ENCODE data around the gene CFAP77. TPM values are rescaled to one million over a fixed set of nuclear protein-coding genes. Genes with fewer than 3 reads are reported as not detected.

The CFAP77 gene
- total RNA-seq, 1 donor from 2014 or later, result 2.5 TPM

DNA sequence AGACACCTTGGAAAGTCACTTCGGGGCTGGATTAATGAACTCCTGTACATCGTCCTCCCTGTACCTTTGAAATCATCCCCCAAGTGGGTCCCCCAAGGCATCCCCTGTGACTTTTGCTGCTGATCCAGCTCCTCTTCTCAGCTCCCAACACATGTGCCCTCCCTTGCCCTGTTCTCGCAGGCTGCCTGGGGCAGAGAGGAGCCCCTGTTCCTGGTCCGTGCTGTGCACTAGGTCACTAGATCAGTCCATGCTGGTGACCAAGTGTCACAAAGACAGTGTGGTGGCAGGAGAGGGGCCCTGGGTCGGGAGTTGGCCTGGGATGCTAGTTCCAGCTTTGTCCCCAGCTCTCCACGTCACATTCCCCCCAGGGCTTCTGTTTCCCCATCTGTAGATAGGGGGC is 93.1 kb downstream of the CFAP77 start:
- Histone ChIP-seq H3K27me3 (ENCODE audit: low read depth) (peaks cover 48% of the 10 kb centered on the region), H3K4me1 (no peaks in the 10 kb centered on the region), H3K36me3 (no peaks in the 10 kb centered on the region), H3K4me3 (no peak overlapping the region), H3K27ac (replicated peaks) (no peak overlapping the region), H3K9me3 (replicated peaks) (no peaks in the 10 kb centered on the region)
- intact Hi-C loops (cut with micrococcal nuclease), result no loop called here
- no peak for DNase-seq
- TF ChIP-seq, protein P1, sequence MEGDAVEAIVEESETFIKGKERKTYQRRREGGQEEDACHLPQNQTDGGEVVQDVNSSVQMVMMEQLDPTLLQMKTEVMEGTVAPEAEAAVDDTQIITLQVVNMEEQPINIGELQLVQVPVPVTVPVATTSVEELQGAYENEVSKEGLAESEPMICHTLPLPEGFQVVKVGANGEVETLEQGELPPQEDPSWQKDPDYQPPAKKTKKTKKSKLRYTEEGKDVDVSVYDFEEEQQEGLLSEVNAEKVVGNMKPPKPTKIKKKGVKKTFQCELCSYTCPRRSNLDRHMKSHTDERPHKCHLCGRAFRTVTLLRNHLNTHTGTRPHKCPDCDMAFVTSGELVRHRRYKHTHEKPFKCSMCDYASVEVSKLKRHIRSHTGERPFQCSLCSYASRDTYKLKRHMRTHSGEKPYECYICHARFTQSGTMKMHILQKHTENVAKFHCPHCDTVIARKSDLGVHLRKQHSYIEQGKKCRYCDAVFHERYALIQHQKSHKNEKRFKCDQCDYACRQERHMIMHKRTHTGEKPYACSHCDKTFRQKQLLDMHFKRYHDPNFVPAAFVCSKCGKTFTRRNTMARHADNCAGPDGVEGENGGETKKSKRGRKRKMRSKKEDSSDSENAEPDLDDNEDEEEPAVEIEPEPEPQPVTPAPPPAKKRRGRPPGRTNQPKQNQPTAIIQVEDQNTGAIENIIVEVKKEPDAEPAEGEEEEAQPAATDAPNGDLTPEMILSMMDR (IDR thresholded peaks at IDR 0.05; ENCODE audit: borderline replicate concordance), result no peak

DNA sequence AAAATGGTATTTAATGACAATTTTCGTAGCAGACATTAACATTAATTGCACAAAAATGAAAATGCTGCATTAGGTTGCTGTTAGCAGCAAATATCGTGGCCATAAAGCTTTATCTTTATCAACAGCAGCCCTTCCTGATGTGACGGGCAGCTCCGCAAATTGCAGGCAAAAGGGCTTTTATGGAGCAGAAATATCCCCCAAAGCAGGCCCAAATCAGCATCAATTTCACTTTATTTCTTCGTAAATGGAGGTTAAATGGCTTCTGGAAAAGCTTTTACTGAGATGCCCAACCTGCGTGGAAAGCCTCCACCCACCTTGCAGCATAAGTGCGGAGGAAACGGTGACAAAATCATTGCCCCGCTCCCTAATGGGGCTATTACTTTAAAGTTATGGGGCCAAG is 94.5 kb downstream of the CFAP77 start:
- DNase-seq, result no peak
- Histone ChIP-seq H3K27me3 (ENCODE audit: low read depth) (peaks cover 37% of the 10 kb centered on the region), H3K4me1 (no peaks in the 10 kb centered on the region), H3K27ac (replicated peaks) (no peak overlapping the region), H3K36me3 (no peaks in the 10 kb centered on the region), H3K9me3 (replicated peaks) (no peaks in the 10 kb centered on the region), H3K4me3 (no peak overlapping the region)
- TF ChIP-seq, protein P1 (IDR thresholded peaks at IDR 0.05; ENCODE audit: borderline replicate concordance), result no peak
- intact Hi-C loops (cut with micrococcal nuclease), result no loop called here

DNA sequence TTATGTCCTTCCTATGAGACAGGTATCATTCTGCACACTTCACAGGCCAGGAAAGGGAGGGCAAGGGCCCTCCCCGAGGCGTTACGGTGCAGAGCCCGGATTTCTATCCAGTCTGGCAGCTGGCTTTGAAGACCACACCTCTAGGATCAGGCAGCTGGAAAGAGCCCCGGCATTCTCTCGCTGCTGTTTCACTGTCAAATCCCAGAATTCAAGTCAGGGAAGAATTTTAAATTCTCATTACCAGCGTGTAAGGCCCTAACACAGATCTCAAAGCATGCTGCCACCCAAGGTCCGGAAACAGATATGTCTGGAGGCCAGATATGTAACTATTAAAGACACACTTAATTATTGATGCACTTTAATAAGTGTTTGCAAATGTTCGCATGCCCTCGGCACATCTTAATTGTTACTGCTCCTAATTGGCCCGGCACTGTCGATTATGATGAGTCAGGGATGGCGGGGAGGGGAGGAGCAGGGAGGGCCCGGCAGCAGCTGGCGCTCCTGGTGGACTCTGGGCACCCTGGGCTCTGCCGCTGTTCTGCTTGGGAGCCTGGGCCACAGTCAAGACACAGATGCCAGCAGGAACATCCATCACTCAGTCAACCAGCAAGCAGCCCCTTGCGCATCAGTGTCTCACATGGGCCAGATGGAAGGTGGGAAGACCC is 96.1 kb downstream of the CFAP77 start:
- no peak for DNase-seq
- Histone ChIP-seq H3K4me1 (no peaks in the 10 kb centered on the region), H3K4me3 (no peak overlapping the region), H3K27me3 (ENCODE audit: low read depth) (peaks cover 41% of the 10 kb centered on the region), H3K36me3 (no peaks in the 10 kb centered on the region), H3K27ac (replicated peaks) (no peak overlapping the region), H3K9me3 (replicated peaks) (no peaks in the 10 kb centered on the region)
- TF ChIP-seq, protein P1 (IDR thresholded peaks at IDR 0.05; ENCODE audit: borderline replicate concordance), result no peak
- intact Hi-C loops (cut with micrococcal nuclease), result loop anchor here (5.0 kb wide), 1 partner anchor 291 kb away; no protein-coding TSS in a partner anchor

GRCh38 chr9:132506977-132507669 is 97.1 kb downstream of the CFAP77 start:
- H3K4me3 ChIP-seq, result no peak overlapping the region
- H3K9me3 ChIP-seq (replicated peaks), result no peaks in the 10 kb centered on the region
- TF ChIP-seq, protein P1 (IDR thresholded peaks at IDR 0.05; ENCODE audit: borderline replicate concordance), result no peak
- no peaks in the 10 kb centered on the region for H3K4me1 ChIP-seq
- intact Hi-C loops (cut with micrococcal nuclease), result loop anchor here (5.0 kb wide), 1 partner anchor 290 kb away; no protein-coding TSS in a partner anchor
- H3K27ac ChIP-seq (replicated peaks), result no peak overlapping the region
- peaks cover 51% of the 10 kb centered on the region for H3K27me3 ChIP-seq (ENCODE audit: low read depth)
- H3K36me3 ChIP-seq, result no peaks in the 10 kb centered on the region
- DNase-seq, result no peak

GRCh38 chr9:132507670-132508469 is 97.9 kb downstream of the CFAP77 start:
- Histone ChIP-seq H3K36me3 (no peaks in the 10 kb centered on the region), H3K9me3 (replicated peaks) (no peaks in the 10 kb centered on the region), H3K4me3 (no peak overlapping the region), H3K27ac (replicated peaks) (no peak overlapping the region), H3K4me1 (no peaks in the 10 kb centered on the region), H3K27me3 (ENCODE audit: low read depth) (peaks cover 46% of the 10 kb centered on the region)
- intact Hi-C loops (cut with micrococcal nuclease), result loop anchor here (5.0 kb wide), 1 partner anchor 289 kb away; no protein-coding TSS in a partner anchor
- DNase-seq, result peak; percentile 50
- TF ChIP-seq, protein P1 (IDR thresholded peaks at IDR 0.05; ENCODE audit: borderline replicate concordance), result peak; percentile 83

All from left ventricle myocardium inferior (tissue), 1 donor.